Testis (tissue), 3 donors: ENCODE measurements around the gene ATE1. TPM values are rescaled to one million over a fixed set of nuclear protein-coding genes. Genes with fewer than 3 reads are reported as not detected.

Source experiments
- DNase-seq: peaks from one replicate; pipeline ENCODE4 v3.0.0-alpha.2; 2019
- H3K27ac ChIP-seq, 2 donors: fragments of 200-600 bp; sonication (generic); one replicate each; pipeline ENCODE4 v1.5.1; 2019
- H3K27me3 ChIP-seq: fragments of 200-600 bp; sonication (generic); one replicate; pipeline ENCODE4 v1.5.1; 2019
- H3K36me3 ChIP-seq: fragments of 200-600 bp; sonication (generic); one replicate; pipeline ENCODE4 v1.5.1; 2017; ENCODE audit warnings: low read depth; ENCODE audit errors: missing control alignments
- H3K4me1 ChIP-seq: fragments of 200-600 bp; sonication (generic); one replicate; pipeline ENCODE4 v1.5.1; 2019
- H3K4me3 ChIP-seq, 2 donors: fragments of 200-600 bp; sonication (generic); one replicate each; pipeline ENCODE4 v1.5.1; 2017 to 2019
- H3K9me3 ChIP-seq: fragments of 200-600 bp; sonication (generic); one replicate; pipeline ENCODE4 v1.5.1; 2017
- POLR2A ChIP-seq: fragments of 450-650 bp; IDR thresholded peaks from one replicate; pipeline ENCODE4 v1.6.1; 2017; ENCODE audit warnings: antibody characterized with exemption, mild to moderate bottlenecking, moderate library complexity
- WGBS, 2 donors: methylation state at CpG; one replicate each; pipeline ENCODE4 v1.1.5; 2018; 5-methylcytosine and 5-hydroxymethylcytosine counted together
- intact Hi-C: fragments of 100-400 bp; cut with DNase I; formaldehyde crosslinking; loops from one replicate; pipeline ENCODE4 v1.15.1; 2023; ENCODE audit warnings: low total_unique reads
- polyA plus RNA-seq: library from polyadenylated mRNA; stranded (reverse); fragments of 350-450 nt; fragmentation: Illumina TruSeq; extraction: RNeasy Lipid Tissue Mini Kit (QIAGEN cat#74804); gene quantifications from one replicate; pipeline ENCODE4 v1.2.3, GENCODE V29; 2014; ENCODE audit warnings: low read depth, low replicate concordance; ENCODE audit not compliant: insufficient read depth
- total RNA-seq, 2 donors: library from RNA; depleted of rRNA; stranded (reverse); fragments of >200 nt; gene quantifications; one replicate each; pipeline ENCODE4 v1.2.3, GENCODE V29; 2016
- TF ChIP-seq, protein P1 (sequence below), 3 experiments: fragments of 450-650 bp in 2 of 3; fragments of 200-600 bp in 1 of 3; sonication (generic) in 1 of 3; IDR thresholded peaks; one replicate each; pipeline ENCODE4 v1.5.1; 2016 to 2019; ENCODE audit warnings: antibody characterized with exemption in 3 of 3, mild to moderate bottlenecking in 2 of 3, moderate library complexity in 1 of 3

The ATE1 gene
- total and polyA plus RNA-seq, 3 donors from 2014 or later = 29.8 to 41.9 (median 34.0) TPM

DNA sequence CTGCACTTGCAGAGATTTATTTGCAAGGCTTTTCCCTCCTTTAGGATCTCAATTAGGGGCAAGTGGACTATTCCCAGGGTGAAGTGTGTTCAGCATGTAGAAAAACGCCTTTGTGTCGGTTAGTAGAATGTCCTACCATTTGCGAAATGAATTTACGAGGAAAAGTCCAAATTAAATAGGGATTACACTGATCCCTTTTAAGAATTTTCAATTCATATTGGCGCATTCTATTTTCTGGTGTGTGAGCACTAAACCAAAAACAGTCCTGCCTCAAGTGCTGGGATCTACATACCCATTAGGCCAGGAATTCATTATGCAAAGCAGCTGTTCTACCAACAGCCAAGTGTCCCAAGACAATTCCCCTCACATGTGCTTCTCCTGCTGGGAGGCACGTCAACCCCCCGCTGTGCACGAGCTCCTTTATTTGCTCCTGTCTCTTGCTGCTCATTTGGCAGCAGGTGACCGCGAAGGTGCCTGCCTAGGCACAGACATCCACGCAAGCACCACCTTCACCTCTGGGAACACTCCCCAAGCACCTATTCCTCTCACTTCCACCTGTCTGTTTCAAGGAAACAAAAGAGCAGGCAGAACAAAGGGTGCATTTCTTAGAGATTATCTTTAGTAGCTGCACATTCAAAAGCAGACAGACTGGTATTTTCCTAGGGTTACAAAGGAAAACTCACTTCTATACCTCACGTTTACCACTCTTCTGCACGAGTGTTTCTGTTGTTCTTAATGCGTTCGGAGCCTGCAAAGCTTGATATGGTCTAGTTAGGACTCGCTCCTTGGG lies 195.0 kb downstream of the ATE1 start:
- H3K36me3 ChIP-seq = no peaks in the 10 kb centered on the region
- H3K4me3 ChIP-seq = no peak overlapping the region
- TF ChIP-seq POLR2A = no peak
- H3K27me3 ChIP-seq = no peaks in the 10 kb centered on the region
- intact Hi-C loops = no loop called here
- no peak overlapping the region for H3K27ac ChIP-seq
- H3K4me1 ChIP-seq = no peaks in the 10 kb centered on the region
- H3K9me3 ChIP-seq = no peaks in the 10 kb centered on the region
- 85 to 90% methylated on average over 16 of the region's 16 CpGs for WGBS, 2 donors
- DNase-seq = no peak

DNA sequence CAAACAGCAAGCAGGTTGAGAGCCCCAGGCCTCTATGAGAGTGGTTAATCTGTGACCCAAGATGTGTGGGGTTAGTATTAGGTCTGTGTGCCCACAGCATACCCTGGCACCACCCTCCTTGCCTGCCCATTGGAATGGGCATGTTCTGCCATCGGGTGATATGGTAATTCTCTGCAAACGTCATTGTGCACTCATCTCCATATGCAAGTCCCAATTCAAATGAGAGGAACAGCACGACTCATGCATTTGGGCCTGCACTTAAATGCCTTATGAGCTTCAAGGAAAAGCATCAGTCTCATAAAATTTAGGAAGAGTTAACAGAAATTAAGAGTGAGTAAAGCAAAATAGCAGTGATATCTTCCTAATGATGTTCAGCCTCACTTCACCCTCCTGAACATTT lies 195.7 kb downstream of the ATE1 start:
- intact Hi-C loops = no loop called here
- 81 to 97% methylated on average over 3 of the region's 3 CpGs for WGBS, 2 donors
- TF ChIP-seq, protein P1, sequence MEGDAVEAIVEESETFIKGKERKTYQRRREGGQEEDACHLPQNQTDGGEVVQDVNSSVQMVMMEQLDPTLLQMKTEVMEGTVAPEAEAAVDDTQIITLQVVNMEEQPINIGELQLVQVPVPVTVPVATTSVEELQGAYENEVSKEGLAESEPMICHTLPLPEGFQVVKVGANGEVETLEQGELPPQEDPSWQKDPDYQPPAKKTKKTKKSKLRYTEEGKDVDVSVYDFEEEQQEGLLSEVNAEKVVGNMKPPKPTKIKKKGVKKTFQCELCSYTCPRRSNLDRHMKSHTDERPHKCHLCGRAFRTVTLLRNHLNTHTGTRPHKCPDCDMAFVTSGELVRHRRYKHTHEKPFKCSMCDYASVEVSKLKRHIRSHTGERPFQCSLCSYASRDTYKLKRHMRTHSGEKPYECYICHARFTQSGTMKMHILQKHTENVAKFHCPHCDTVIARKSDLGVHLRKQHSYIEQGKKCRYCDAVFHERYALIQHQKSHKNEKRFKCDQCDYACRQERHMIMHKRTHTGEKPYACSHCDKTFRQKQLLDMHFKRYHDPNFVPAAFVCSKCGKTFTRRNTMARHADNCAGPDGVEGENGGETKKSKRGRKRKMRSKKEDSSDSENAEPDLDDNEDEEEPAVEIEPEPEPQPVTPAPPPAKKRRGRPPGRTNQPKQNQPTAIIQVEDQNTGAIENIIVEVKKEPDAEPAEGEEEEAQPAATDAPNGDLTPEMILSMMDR (IDR thresholded peaks at IDR 0.05) = no peak
- TF ChIP-seq POLR2A = no peak

GRCh38 chr10:121724282-121724681 lies 203.5 kb downstream of the ATE1 start:
- intact Hi-C loops = loop anchor here (10.0 kb wide), 1 partner anchor 779 kb away; no protein-coding TSS in a partner anchor

More for the DNA sequence above, 195.7 kb downstream of the ATE1 start:
- H3K4me1 ChIP-seq = no peaks in the 10 kb centered on the region
- H3K9me3 ChIP-seq = no peaks in the 10 kb centered on the region
- no peak overlapping the region for H3K4me3 ChIP-seq
- no peak for DNase-seq
- H3K36me3 ChIP-seq = no peaks in the 10 kb centered on the region
- H3K27ac ChIP-seq = no peak overlapping the region
- no peaks in the 10 kb centered on the region for H3K27me3 ChIP-seq

DNA sequence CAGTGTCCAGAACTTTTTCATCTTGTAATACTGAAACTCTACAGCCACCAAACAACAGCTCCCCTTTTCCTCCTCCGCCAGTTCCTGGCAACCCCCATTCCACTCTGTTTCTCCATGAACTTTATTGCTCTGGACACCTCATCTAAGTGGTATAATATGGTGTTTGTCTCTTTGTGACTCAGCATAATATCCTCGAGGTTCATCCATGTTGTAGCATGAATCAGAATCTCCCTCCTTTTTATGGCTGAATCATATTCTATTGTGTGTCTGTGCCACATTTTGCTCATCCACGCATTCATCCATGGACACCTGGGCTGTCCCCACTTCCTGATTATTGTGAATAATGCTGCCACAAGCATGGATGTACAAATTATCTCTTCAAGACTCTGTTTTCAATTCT lies 205.2 kb downstream of the ATE1 start:
- no peak overlapping the region for H3K4me3 ChIP-seq
- H3K27me3 ChIP-seq = no peaks in the 10 kb centered on the region
- TF ChIP-seq POLR2A = no peak
- TF ChIP-seq, protein P1 (IDR thresholded peaks at IDR 0.05) = no peak
- no peaks in the 10 kb centered on the region for H3K36me3 ChIP-seq
- no peaks in the 10 kb centered on the region for H3K4me1 ChIP-seq
- no peak for DNase-seq
- H3K9me3 ChIP-seq = no peaks in the 10 kb centered on the region
- 89 to 91% methylated on average over 3 of the region's 3 CpGs for WGBS, 2 donors
- intact Hi-C loops = loop anchor here (10.0 kb wide), 1 partner anchor 778 kb away; no protein-coding TSS in a partner anchor
- no peak overlapping the region for H3K27ac ChIP-seq

More at GRCh38 chr10:121724282-121724681, 203.5 kb downstream of the ATE1 start:
- no peaks in the 10 kb centered on the region for H3K9me3 ChIP-seq
- no peak overlapping the region for H3K4me3 ChIP-seq
- no peak overlapping the region for H3K27ac ChIP-seq
- H3K4me1 ChIP-seq = no peaks in the 10 kb centered on the region
- H3K27me3 ChIP-seq = no peaks in the 10 kb centered on the region
- H3K36me3 ChIP-seq = no peaks in the 10 kb centered on the region
- DNase-seq = no peak
- TF ChIP-seq, protein P1 (IDR thresholded peaks at IDR 0.05) = no peak
- TF ChIP-seq POLR2A = no peak

DNA sequence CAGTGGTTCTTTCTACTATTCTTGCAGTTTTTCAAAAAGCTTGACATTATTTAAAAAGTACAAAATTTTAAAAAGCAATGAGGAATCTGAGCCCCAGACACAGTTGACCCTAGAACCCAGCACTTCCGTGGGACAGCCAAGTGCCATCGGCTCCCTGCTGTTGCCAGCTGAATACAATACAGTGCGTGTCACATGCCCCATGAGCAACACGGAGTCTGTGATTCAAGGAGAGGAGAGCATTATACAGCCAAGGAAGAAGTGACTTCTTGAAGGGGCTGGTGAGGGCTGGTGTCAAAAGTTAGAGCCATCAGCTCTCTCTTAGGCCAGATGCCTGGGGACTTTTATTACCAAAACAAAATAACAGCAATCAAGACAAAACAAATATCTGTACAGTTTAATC lies 206.6 kb downstream of the ATE1 start:
- intact Hi-C loops = loop anchor here (10.0 kb wide), 1 partner anchor 776 kb away; no protein-coding TSS in a partner anchor
- Histone ChIP-seq H3K9me3 (no peaks in the 10 kb centered on the region), H3K4me3 (no peak overlapping the region), H3K4me1 (no peaks in the 10 kb centered on the region), H3K36me3 (no peaks in the 10 kb centered on the region), H3K27me3 (no peaks in the 10 kb centered on the region), H3K27ac (no peak overlapping the region)
- 63 to 77% methylated on average over 4 of the region's 4 CpGs for WGBS, 2 donors
- DNase-seq = no peak
- TF ChIP-seq, protein P1 (IDR thresholded peaks at IDR 0.05) = no peak
- no peak for TF ChIP-seq POLR2A
